Activated T-helper 1 cell treated with anti-CD3 and anti-CD28 coated beads, Interleukin-12 subunit alpha, Interleukin-12 subunit beta, Interleukin-2, Interleukin-4 antibody, amounts not matched to agents 30 ng/mL and 10 ng/mL and 1 ng/mL, durations not matched to agents 14 hours and 24 hours and 36 hours (primary cell): ENCODE results near the gene NRIP2. TPM values are rescaled to one million over a fixed set of nuclear protein-coding genes. Genes with fewer than 3 reads are reported as not detected.
"Not testable (repeated sequence)": the region's sequence is repeated elsewhere in the genome, so short reads cannot be mapped to it uniquely, and the experiment has no call there.

Experiments
- DNase-seq: peaks from one replicate; pipeline ENCODE4 v3.0.0; 2021; ENCODE audit warnings: low spot score
- H3K27ac Mint-ChIP-seq: one replicate; pipeline ENCODE4 v1.8.0; 2021; ENCODE audit warnings: mild to moderate bottlenecking, mixed read lengths
- H3K27me3 Mint-ChIP-seq: one replicate; pipeline ENCODE4 v1.8.0; 2022; ENCODE audit warnings: mild to moderate bottlenecking, moderate library complexity, mixed read lengths; ENCODE audit not compliant: insufficient read depth
- H3K36me3 Mint-ChIP-seq: one replicate; pipeline ENCODE4 v1.8.0; 2021; ENCODE audit warnings: low read depth, mixed read lengths
- H3K4me1 Mint-ChIP-seq: one replicate; pipeline ENCODE4 v1.8.0; 2021; ENCODE audit warnings: low read depth, mixed read lengths
- H3K4me3 Mint-ChIP-seq: one replicate; pipeline ENCODE4 v1.8.0; 2021; ENCODE audit warnings: mild to moderate bottlenecking, moderate library complexity, mixed read lengths
- H3K9me3 Mint-ChIP-seq: one replicate; pipeline ENCODE4 v1.8.0; 2021; ENCODE audit warnings: mixed read lengths
- intact Hi-C: fragments of 100-400 bp; cut with micrococcal nuclease; formaldehyde crosslinking; loops from one replicate; pipeline ENCODE4 v1.15.1; 2024
- total RNA-seq: library from RNA; stranded (reverse); gene quantifications from 2 replicates; pipeline ENCODE4 v1.2.3, GENCODE V29; 2022

NRIP2 gene
- not detected in 2 replicates for total RNA-seq

DNA sequence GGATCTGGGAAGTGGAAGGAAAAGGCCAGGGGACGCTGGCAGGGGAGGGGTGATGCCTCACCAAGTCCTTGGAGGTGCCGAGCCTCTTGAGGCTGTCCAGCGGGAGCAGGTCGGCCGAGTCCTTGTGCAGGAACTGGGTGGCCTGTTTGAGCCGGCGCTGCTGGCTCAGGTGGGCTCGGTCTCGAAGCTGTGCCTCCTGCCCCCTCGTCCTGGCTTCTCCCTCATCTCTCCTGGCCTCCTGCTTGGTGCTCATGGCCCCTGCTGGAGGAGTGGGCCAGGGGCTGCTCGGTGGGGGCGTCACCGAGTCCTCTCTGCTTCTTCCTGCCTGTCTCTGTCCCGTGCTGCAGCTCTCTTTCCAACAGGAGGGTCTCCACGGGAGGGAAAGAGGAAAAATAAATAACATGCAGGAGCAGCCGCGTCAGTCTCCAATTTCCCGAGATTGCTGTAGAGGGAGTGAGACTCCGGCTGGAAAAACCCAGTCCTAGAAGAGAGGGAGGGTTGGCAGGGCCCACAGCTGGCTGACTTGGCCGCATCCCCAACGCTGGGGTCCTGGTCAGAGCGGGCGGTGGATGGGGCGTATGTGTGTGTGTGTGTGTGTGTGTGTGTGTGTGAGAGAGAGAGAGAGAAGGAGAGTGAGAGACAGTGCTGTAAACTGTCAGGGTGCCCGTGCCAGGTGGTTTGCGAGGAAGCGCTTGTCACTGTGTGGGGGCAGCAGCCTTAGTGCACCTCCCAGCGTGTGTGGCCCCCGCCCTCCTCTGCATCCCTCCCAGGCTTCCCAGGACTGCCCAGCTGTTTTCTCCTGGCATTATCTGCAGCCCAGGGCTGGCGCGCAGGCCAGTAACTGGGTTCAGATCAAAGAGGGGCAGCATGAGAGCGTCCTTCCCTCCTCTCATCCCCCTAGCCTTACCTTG lies at the start of gene NRIP2:
Gene NRIP2, minus strand, starts transcription at position 455 of the 911 bp plus-strand sequence. Its CDS starts 52 bp downstream, at position 403.
- no peak for DNase-seq
- Mint-ChIP-seq H3K36me3 (peaks cover 13% of the 10 kb centered on the region), H3K9me3 (no peaks in the 10 kb centered on the region), H3K4me1 (no peaks in the 10 kb centered on the region), H3K27me3 (peaks cover 2% of the 10 kb centered on the region), H3K27ac (no peak within 1 kb of the TSS), H3K4me3 (no peak within 1 kb of the TSS)
- intact Hi-C loops, result no loop called here

DNA sequence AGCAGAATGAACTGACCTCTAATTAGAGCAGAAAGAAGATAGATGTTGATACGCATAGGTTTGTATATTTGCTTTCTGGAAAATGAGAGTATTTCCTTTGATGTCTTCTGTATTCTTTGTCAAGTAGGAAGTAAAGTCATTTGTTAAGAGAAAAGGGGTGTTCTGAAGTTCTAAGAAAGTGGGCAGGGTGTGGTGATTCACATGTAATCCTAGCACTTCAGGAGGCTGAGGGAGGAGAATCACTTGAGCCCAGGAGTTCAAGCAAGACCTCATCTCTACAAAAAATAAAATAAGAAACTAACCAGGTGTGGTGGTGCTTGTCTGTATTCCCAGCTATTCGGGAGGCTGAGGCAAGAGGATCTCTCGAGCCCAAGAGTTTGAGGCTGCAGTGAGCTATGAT lies 45.0 kb upstream of the NRIP2 start:
- H3K27me3 Mint-ChIP-seq, result no peaks in the 10 kb centered on the region
- H3K36me3 Mint-ChIP-seq, result peaks cover 23% of the 10 kb centered on the region
- peaks cover 52% of the 10 kb centered on the region for H3K4me1 Mint-ChIP-seq
- DNase-seq, result no peak
- H3K27ac Mint-ChIP-seq, result peak overlapping the region; percentile 80
- intact Hi-C loops, result loop anchor here (5.0 kb wide), 2 partner anchors 82 to 188 kb away; no protein-coding TSS in a partner anchor
- H3K4me3 Mint-ChIP-seq, result peak overlapping the region; percentile 66
- H3K9me3 Mint-ChIP-seq, result no peaks in the 10 kb centered on the region

GRCh38 chr12:2877953-2878732 lies 43.3 kb upstream of the NRIP2 start:
- Mint-ChIP-seq H3K27me3 (no peaks in the 10 kb centered on the region), H3K9me3 (no peaks in the 10 kb centered on the region), H3K27ac (peak overlapping the region; percentile 100), H3K4me1 (peaks cover 57% of the 10 kb centered on the region), H3K36me3 (peaks cover 26% of the 10 kb centered on the region), H3K4me3 (peak overlapping the region; percentile 99)
- no peak for DNase-seq
- intact Hi-C loops, result loop anchor here (1.0 to 5.0 kb wide), 5 partner anchors 10 to 186 kb away; partner anchors contain the start of genes ITFG2 and TULP3

DNA sequence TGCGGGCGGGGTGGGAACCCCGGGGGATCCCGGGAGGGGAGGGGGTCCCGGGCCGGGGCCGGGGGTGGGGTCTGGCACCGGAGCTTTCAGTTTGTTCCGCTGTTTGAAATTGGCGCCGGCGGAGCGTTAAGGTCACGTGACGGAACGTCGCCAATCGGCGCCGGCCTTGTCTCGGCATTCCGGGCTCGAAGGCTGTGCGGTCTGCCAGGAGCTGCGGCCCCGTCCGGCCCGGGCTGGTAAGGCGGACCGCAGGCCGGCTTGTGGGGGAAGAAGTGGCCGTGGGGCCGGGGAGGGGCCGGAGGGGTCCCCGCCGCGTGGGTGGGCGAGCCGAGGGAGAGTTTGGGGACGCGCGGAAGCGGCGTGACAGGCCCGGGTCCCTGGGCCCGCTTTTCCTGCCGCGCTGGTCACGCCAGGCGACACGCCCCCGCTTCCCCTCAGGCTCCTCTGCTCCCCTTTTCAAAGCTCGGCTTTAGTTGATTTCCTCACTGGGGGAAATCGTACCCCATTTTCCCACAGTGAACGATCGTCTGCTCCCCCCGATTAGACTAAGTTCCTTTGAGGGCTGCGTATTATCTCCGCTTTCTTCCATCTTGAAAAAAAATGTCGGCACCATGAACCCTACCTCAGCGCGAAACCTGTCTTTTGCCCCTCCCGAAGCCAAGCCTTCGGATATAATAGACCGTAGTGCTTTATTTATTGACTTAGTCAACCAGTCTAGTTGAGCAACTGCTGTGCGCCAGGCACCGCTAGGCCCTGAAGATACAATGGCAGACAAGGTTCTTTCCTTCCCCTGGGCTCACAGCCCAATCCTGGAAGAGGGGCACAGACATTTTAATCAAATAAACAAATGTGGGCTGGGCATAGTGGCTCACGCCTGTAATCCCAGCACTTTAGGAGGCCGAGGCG lies 42.5 kb upstream of the NRIP2 start, which contains the start of the genes FOXM1 and RHNO1:
Gene FOXM1, minus strand, starts transcription at position 128 of the 906 bp plus-strand sequence. CDS start 2,696 bp downstream, outside the sequence.
Gene RHNO1, plus strand, starts transcription at position 177 of the 906 bp plus-strand sequence. CDS start 8,144 bp downstream, outside the sequence.
- intact Hi-C loops, result loop anchor here (1.0 to 5.0 kb wide), 5 partner anchors 9 to 185 kb away; partner anchors contain the start of genes ITFG2 and TULP3
- Mint-ChIP-seq H3K27ac (peak within 1 kb of the TSS; percentile 100), H3K36me3 (peaks cover 30% of the 10 kb centered on the region), H3K4me3 (peak within 1 kb of the TSS; percentile 99), H3K4me1 (peaks cover 51% of the 10 kb centered on the region), H3K9me3 (no peaks in the 10 kb centered on the region), H3K27me3 (no peaks in the 10 kb centered on the region)
- DNase-seq, result peak; percentile 86

DNA sequence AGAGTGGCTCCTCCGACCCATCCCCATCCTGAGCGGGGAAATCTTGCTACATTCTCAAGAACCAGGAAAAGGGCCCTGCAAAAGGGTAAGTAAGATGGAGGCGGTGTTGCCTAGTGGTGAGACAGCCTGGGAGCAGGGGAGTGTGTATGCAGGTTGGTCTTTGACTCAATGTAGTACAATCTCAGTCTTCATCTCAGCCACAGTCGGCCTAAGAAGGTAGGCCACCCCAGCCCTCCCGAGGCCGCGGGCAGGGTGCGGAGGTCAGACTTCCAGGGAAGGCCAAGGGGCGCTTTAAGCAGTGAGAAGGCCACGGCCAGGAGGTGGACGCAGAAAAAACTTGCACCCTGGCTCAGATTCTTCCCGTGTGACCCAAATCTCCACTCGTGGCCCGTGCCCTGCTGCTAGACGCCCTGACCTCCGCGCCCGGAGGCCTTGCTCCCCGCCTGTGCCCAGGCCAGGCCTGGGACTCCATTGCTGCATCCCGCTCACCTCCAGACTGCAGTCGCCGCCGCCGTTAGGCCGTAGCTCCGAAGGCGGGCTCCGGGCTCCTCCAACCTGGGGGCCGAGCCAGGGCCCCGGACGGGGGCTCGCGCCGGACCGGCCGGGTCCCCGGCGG lies 41.7 kb upstream of the NRIP2 start:
- Mint-ChIP-seq H3K36me3 (peaks cover 30% of the 10 kb centered on the region), H3K4me3 (peak overlapping the region; percentile 93), H3K27me3 (no peaks in the 10 kb centered on the region), H3K27ac (peak overlapping the region; percentile 93), H3K9me3 (no peaks in the 10 kb centered on the region), H3K4me1 (peaks cover 44% of the 10 kb centered on the region)
- intact Hi-C loops, result loop anchor here (1.0 to 5.0 kb wide), 5 partner anchors 8 to 184 kb away; partner anchors contain the start of genes ITFG2 and TULP3
- peak; percentile 12 for DNase-seq

DNA sequence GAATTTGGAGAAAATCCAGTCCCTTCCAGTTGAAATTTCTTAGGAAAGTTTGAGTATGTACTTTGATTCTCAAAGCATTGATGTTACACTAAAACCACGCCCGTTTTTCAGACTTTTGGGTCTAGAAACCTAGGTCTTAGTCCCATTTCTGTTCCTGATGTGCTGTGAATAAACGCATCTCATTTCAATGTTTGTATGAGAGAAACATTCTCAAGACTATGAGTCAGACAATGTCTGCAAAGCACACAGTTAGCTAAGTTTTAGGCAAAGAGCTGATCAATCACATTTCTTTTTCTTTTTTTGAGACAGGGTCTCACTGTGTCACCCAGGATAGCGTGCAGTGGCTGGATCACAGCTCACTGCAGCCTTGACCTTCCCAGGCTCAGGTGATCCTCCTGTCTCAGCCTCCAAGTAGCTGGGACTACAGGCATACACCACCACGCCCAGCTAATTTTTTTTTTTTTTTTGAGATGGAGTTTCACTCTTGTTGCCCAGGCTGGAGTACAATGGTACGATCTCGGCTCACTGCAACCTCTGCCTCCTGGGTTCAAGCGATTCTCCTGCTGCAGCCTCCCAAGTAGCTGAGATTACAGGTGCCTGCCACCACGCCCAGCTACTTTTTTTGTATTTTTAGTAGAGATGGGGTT lies 34.3 kb upstream of the NRIP2 start:
- intact Hi-C loops, result loop anchor here (1.0 to 2.0 kb wide), 3 partner anchors 8 to 56 kb away; partner anchors contain the start of genes FOXM1, ITFG2, RHNO1 and TULP3
- Mint-ChIP-seq H3K27ac (peak overlapping the region; percentile 94), H3K4me1 (peaks cover 25% of the 10 kb centered on the region), H3K36me3 (peaks cover 39% of the 10 kb centered on the region)
- DNase-seq, H3K9me3 Mint-ChIP-seq, H3K4me3 Mint-ChIP-seq, H3K27me3 Mint-ChIP-seq: not testable (repeated sequence)

GRCh38 chr12:2864198-2864597 lies 29.4 kb upstream of the NRIP2 start:
- Mint-ChIP-seq H3K36me3 (peaks cover 55% of the 10 kb centered on the region), H3K4me1 (peaks cover 27% of the 10 kb centered on the region), H3K4me3 (no peak overlapping the region), H3K27ac (no peak overlapping the region), H3K9me3 (no peaks in the 10 kb centered on the region), H3K27me3 (no peaks in the 10 kb centered on the region)
- intact Hi-C loops, result no loop called here
- no peak for DNase-seq

DNA sequence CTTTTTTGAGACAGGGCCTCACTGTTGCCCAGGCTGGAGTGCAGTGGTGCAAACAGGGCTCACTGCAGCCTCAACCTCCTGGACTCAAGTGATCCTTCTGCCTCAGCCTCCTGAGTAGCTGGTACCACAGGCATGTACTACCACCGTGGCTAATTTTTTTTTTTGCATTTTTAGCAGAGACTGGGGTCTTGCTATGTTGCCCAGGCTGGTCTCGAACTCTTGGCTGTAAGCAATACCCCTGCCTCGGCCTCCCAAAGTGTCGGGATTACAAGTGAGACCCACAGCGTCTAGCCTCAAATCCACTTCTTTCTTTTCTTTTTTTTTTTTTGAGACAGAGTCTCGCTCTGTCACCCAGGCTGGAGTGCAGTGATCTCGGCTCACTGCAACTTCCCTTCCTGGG lies 28.6 kb upstream of the NRIP2 start:
- H3K27ac Mint-ChIP-seq, H3K4me3 Mint-ChIP-seq, intact Hi-C loops, H3K9me3 Mint-ChIP-seq, H3K27me3 Mint-ChIP-seq, DNase-seq: not testable (repeated sequence)
- H3K36me3 Mint-ChIP-seq, result peaks cover 57% of the 10 kb centered on the region
- peaks cover 19% of the 10 kb centered on the region for H3K4me1 Mint-ChIP-seq

GRCh38 chr12:2862876-2863275 lies 28.0 kb upstream of the NRIP2 start:
- no peaks in the 10 kb centered on the region for H3K9me3 Mint-ChIP-seq
- no peaks in the 10 kb centered on the region for H3K27me3 Mint-ChIP-seq
- no peak overlapping the region for H3K4me3 Mint-ChIP-seq
- no peak overlapping the region for H3K27ac Mint-ChIP-seq
- DNase-seq, result no peak
- peaks cover 57% of the 10 kb centered on the region for H3K36me3 Mint-ChIP-seq
- peaks cover 15% of the 10 kb centered on the region for H3K4me1 Mint-ChIP-seq
- intact Hi-C loops, result no loop called here

- peaks cover 47% of the 10 kb centered on the region for H3K36me3 Mint-ChIP-seq
- no peak for DNase-seq
- H3K4me3 Mint-ChIP-seq, result no peak overlapping the region
- no peak overlapping the region for H3K27ac Mint-ChIP-seq
- H3K4me1 Mint-ChIP-seq, result peaks cover 6% of the 10 kb centered on the region
- no peaks in the 10 kb centered on the region for H3K27me3 Mint-ChIP-seq
- H3K9me3 Mint-ChIP-seq, result no peaks in the 10 kb centered on the region
- intact Hi-C loops, result no loop called here
Observed at GRCh38 chr12:2860170-2860569, 25.3 kb upstream of the NRIP2 start.

- no peak overlapping the region for H3K27ac Mint-ChIP-seq
- peaks cover 6% of the 10 kb centered on the region for H3K4me1 Mint-ChIP-seq
- no peaks in the 10 kb centered on the region for H3K27me3 Mint-ChIP-seq
- no peaks in the 10 kb centered on the region for H3K9me3 Mint-ChIP-seq
- intact Hi-C loops, result no loop called here
- DNase-seq, result no peak
- H3K36me3 Mint-ChIP-seq, result peaks cover 37% of the 10 kb centered on the region
- no peak overlapping the region for H3K4me3 Mint-ChIP-seq
Observed at GRCh38 chr12:2858944-2859421, 24.1 kb upstream of the NRIP2 start.
